ENCODE data around the gene CDKL4.
"Not testable (repeated sequence)": the region's sequence is repeated elsewhere in the genome, so short reads cannot be mapped to it uniquely, and the experiment has no call there.

The CDKL4 gene

GRCh38 chr2:39175026-39175812, 68.6 kb downstream of the CDKL4 start:
- H3K27ac ChIP-seq (ENCODE audit: low read depth, low read length) = no peak overlapping the region
- H3K27me3 ChIP-seq (ENCODE audit: insufficient read depth, low read length) = no peaks in the 10 kb centered on the region
- H3K4me1 ChIP-seq (ENCODE audit: insufficient read depth, low read length) = peaks cover 3% of the 10 kb centered on the region; the same call in 1 of the 2 replicates
- no peak overlapping the region for H3K9ac ChIP-seq (ENCODE audit: low read depth, low read length)
- 95% methylated on average over 4 of the region's 5 CpGs for WGBS
- no peaks in the 10 kb centered on the region for H3K9me3 ChIP-seq (ENCODE audit: insufficient read depth, low read depth, low read length)
- H3K36me3 ChIP-seq (ENCODE audit: insufficient read depth, low read length) = no peaks in the 10 kb centered on the region
- no peak overlapping the region for H3K4me3 ChIP-seq (ENCODE audit: low read length)

- Histone ChIP-seq H3K27me3 (ENCODE audit: insufficient read depth, low read length) (no peaks in the 10 kb centered on the region), H3K4me1 (ENCODE audit: insufficient read depth, low read length) (no peaks in the 10 kb centered on the region), H3K4me3 (ENCODE audit: low read length) (no peak overlapping the region), H3K9ac (ENCODE audit: low read depth, low read length) (no peak overlapping the region), H3K36me3 (ENCODE audit: insufficient read depth, low read length) (no peaks in the 10 kb centered on the region), H3K9me3 (ENCODE audit: insufficient read depth, low read depth, low read length) (no peaks in the 10 kb centered on the region), H3K27ac (ENCODE audit: low read depth, low read length) (no peak overlapping the region)
- WGBS = 95% methylated on average over 7 of the region's 8 CpGs
These were observed 69.7 kb downstream of the CDKL4 start for GRCh38 chr2:39174022-39174421.

- H3K9ac ChIP-seq (ENCODE audit: low read depth, low read length); H3K27me3 ChIP-seq (ENCODE audit: insufficient read depth, low read length); H3K9me3 ChIP-seq (ENCODE audit: insufficient read depth, low read depth, low read length); H3K4me1 ChIP-seq (ENCODE audit: insufficient read depth, low read length); H3K27ac ChIP-seq (ENCODE audit: low read depth, low read length); H3K4me3 ChIP-seq (ENCODE audit: low read length); H3K36me3 ChIP-seq (ENCODE audit: insufficient read depth, low read length): not testable (repeated sequence)
- 95% methylated on average over 10 of the region's 10 CpGs for WGBS
These were observed 71.6 kb downstream of the CDKL4 start for GRCh38 chr2:39172047-39172706.

- Histone ChIP-seq H3K27ac (ENCODE audit: low read depth, low read length) (no peak overlapping the region), H3K9ac (ENCODE audit: low read depth, low read length) (no peak overlapping the region), H3K27me3 (ENCODE audit: insufficient read depth, low read length) (no peaks in the 10 kb centered on the region), H3K4me3 (ENCODE audit: low read length) (no peak overlapping the region), H3K9me3 (ENCODE audit: insufficient read depth, low read depth, low read length) (no peaks in the 10 kb centered on the region), H3K36me3 (ENCODE audit: insufficient read depth, low read length) (no peaks in the 10 kb centered on the region), H3K4me1 (ENCODE audit: insufficient read depth, low read length) (no peaks in the 10 kb centered on the region)
- 94% methylated on average over 7 of the region's 7 CpGs for WGBS
These were observed 72.1 kb downstream of the CDKL4 start for GRCh38 chr2:39171621-39172020.

- whole genome bisulfite sequencing = 95% methylated on average over 4 of the region's 4 CpGs
- H3K9me3 ChIP-seq (ENCODE audit: insufficient read depth, low read depth, low read length) = no peaks in the 10 kb centered on the region
- H3K4me3 ChIP-seq (ENCODE audit: low read length) = no peak overlapping the region
- no peak overlapping the region for H3K9ac ChIP-seq (ENCODE audit: low read depth, low read length)
- H3K36me3 ChIP-seq (ENCODE audit: insufficient read depth, low read length) = no peaks in the 10 kb centered on the region
- no peaks in the 10 kb centered on the region for H3K27me3 ChIP-seq (ENCODE audit: insufficient read depth, low read length)
- no peak overlapping the region for H3K27ac ChIP-seq (ENCODE audit: low read depth, low read length)
- no peaks in the 10 kb centered on the region for H3K4me1 ChIP-seq (ENCODE audit: insufficient read depth, low read length)
These were observed 79.7 kb downstream of the CDKL4 start for GRCh38 chr2:39164089-39164488.

GRCh38 chr2:39160982-39161381, 82.8 kb downstream of the CDKL4 start:
- H3K27me3 ChIP-seq (ENCODE audit: insufficient read depth, low read length) = no peaks in the 10 kb centered on the region
- 92% methylated on average over 3 of the region's 3 CpGs for WGBS
- H3K4me3 ChIP-seq (ENCODE audit: low read length) = no peak overlapping the region
- H3K4me1 ChIP-seq (ENCODE audit: insufficient read depth, low read length) = no peaks in the 10 kb centered on the region
- no peak overlapping the region for H3K9ac ChIP-seq (ENCODE audit: low read depth, low read length)
- H3K36me3 ChIP-seq (ENCODE audit: insufficient read depth, low read length) = no peaks in the 10 kb centered on the region
- H3K9me3 ChIP-seq (ENCODE audit: insufficient read depth, low read depth, low read length) = no peaks in the 10 kb centered on the region
- H3K27ac ChIP-seq (ENCODE audit: low read depth, low read length) = no peak overlapping the region

GRCh38 chr2:39159283-39159682, 84.5 kb downstream of the CDKL4 start:
- Histone ChIP-seq H3K27ac (ENCODE audit: low read depth, low read length) (no peak overlapping the region), H3K27me3 (ENCODE audit: insufficient read depth, low read length) (no peaks in the 10 kb centered on the region), H3K9ac (ENCODE audit: low read depth, low read length) (no peak overlapping the region), H3K4me3 (ENCODE audit: low read length) (no peak overlapping the region), H3K4me1 (ENCODE audit: insufficient read depth, low read length) (peaks cover 5% of the 10 kb centered on the region; the same call in 1 of the 2 replicates), H3K36me3 (ENCODE audit: insufficient read depth, low read length) (no peaks in the 10 kb centered on the region), H3K9me3 (ENCODE audit: insufficient read depth, low read depth, low read length) (no peaks in the 10 kb centered on the region)
- WGBS = 95% methylated on average over 2 of the region's 2 CpGs

- Histone ChIP-seq H3K4me1 (ENCODE audit: insufficient read depth, low read length) (peaks cover 5% of the 10 kb centered on the region; the same call in 1 of the 2 replicates), H3K27ac (ENCODE audit: low read depth, low read length) (no peak overlapping the region), H3K4me3 (ENCODE audit: low read length) (no peak overlapping the region), H3K36me3 (ENCODE audit: insufficient read depth, low read length) (no peaks in the 10 kb centered on the region), H3K27me3 (ENCODE audit: insufficient read depth, low read length) (no peaks in the 10 kb centered on the region), H3K9ac (ENCODE audit: low read depth, low read length) (no peak overlapping the region), H3K9me3 (ENCODE audit: insufficient read depth, low read depth, low read length) (no peaks in the 10 kb centered on the region)
- WGBS = 92% methylated on average over 4 of the region's 4 CpGs
These were observed 85.4 kb downstream of the CDKL4 start for GRCh38 chr2:39158351-39158750.

- Histone ChIP-seq H3K27me3 (ENCODE audit: insufficient read depth, low read length) (no peaks in the 10 kb centered on the region), H3K9me3 (ENCODE audit: insufficient read depth, low read depth, low read length) (no peaks in the 10 kb centered on the region), H3K27ac (ENCODE audit: low read depth, low read length) (no peak overlapping the region), H3K4me1 (ENCODE audit: insufficient read depth, low read length) (peaks cover 5% of the 10 kb centered on the region; the same call in 1 of the 2 replicates), H3K4me3 (ENCODE audit: low read length) (no peak overlapping the region), H3K36me3 (ENCODE audit: insufficient read depth, low read length) (no peaks in the 10 kb centered on the region), H3K9ac (ENCODE audit: low read depth, low read length) (no peak overlapping the region)
- WGBS = 95% methylated on average over 6 of the region's 6 CpGs
These were observed 86.9 kb downstream of the CDKL4 start for GRCh38 chr2:39156846-39157245.

GRCh38 chr2:39156107-39156506, 87.7 kb downstream of the CDKL4 start:
- Histone ChIP-seq H3K27me3 (ENCODE audit: insufficient read depth, low read length) (no peaks in the 10 kb centered on the region), H3K9ac (ENCODE audit: low read depth, low read length) (no peak overlapping the region), H3K4me3 (ENCODE audit: low read length) (no peak overlapping the region), H3K36me3 (ENCODE audit: insufficient read depth, low read length) (no peaks in the 10 kb centered on the region), H3K4me1 (ENCODE audit: insufficient read depth, low read length) (peaks cover 5% of the 10 kb centered on the region; the same call in 1 of the 2 replicates), H3K9me3 (ENCODE audit: insufficient read depth, low read depth, low read length) (no peaks in the 10 kb centered on the region), H3K27ac (ENCODE audit: low read depth, low read length) (no peak overlapping the region)

GRCh38 chr2:39155573-39155972, 88.2 kb downstream of the CDKL4 start:
- H3K9me3 ChIP-seq (ENCODE audit: insufficient read depth, low read depth, low read length); H3K27me3 ChIP-seq (ENCODE audit: insufficient read depth, low read length); H3K36me3 ChIP-seq (ENCODE audit: insufficient read depth, low read length); H3K4me3 ChIP-seq (ENCODE audit: low read length); H3K9ac ChIP-seq (ENCODE audit: low read depth, low read length); H3K27ac ChIP-seq (ENCODE audit: low read depth, low read length); H3K4me1 ChIP-seq (ENCODE audit: insufficient read depth, low read length): not testable (repeated sequence)
- 93% methylated on average over 3 of the region's 4 CpGs for WGBS
